Measurements from ENCODE around the gene HVCN1. TPM values are rescaled to one million over a fixed set of nuclear protein-coding genes. Genes with fewer than 3 reads are reported as not detected.

The HVCN1 gene
- total RNA-seq, 1 experiment from 2014 or later = 2.2 TPM

DNA sequence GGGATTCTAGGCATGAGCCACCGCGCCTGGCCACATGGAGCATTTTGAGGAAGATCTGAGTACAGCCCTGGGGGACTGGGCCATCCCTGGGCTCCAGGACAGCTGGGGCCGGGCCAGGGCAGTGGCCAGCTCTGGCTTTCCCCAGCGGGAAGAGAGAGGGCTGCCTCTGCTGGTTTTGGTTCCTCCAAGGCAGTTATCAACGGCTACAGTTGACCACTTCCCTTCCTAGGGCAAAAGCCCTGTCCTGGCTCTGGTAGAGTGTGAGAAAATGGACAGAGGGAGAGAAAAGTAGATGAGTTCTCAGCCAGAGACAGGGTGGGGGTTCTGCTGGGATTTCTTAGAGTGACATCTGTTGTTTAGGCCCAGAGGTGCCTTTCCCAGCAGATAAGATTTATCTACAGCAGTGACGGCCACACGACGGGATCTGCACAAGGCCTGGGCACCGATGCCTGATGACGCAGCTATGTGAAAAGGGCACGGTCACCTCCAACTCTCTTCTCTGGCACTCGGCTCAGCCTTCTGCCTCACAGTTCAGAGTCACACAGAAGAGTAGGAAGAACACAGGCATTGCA is 5.5 kb upstream of the HVCN1 start:
- no peaks in the 10 kb centered on the region for H3K27me3 ChIP-seq (ENCODE audit: low read length)
- H3K4me2 ChIP-seq (ENCODE audit: low read length) = no peak overlapping the region
- DNase-seq = no peak
- ATAC-seq = no peak
- no peak overlapping the region for H3K27ac ChIP-seq (ENCODE audit: low read length)
- H3K9ac ChIP-seq (ENCODE audit: low read length) = no peak overlapping the region
- ChIA-PET POLR2A (ENCODE audit: unreplicated experiment) (no interaction called here), CTCF (no interaction called here)
- H3K9me2 ChIP-seq (replicated peaks; ENCODE audit: low read length) = no peaks in the 10 kb centered on the region
- H3K79me2 ChIP-seq (ENCODE audit: low read length) = no peaks in the 10 kb centered on the region
- H2AFZ ChIP-seq (ENCODE audit: low read length) = no peak overlapping the region
- TF ChIP-seq, protein P1, sequence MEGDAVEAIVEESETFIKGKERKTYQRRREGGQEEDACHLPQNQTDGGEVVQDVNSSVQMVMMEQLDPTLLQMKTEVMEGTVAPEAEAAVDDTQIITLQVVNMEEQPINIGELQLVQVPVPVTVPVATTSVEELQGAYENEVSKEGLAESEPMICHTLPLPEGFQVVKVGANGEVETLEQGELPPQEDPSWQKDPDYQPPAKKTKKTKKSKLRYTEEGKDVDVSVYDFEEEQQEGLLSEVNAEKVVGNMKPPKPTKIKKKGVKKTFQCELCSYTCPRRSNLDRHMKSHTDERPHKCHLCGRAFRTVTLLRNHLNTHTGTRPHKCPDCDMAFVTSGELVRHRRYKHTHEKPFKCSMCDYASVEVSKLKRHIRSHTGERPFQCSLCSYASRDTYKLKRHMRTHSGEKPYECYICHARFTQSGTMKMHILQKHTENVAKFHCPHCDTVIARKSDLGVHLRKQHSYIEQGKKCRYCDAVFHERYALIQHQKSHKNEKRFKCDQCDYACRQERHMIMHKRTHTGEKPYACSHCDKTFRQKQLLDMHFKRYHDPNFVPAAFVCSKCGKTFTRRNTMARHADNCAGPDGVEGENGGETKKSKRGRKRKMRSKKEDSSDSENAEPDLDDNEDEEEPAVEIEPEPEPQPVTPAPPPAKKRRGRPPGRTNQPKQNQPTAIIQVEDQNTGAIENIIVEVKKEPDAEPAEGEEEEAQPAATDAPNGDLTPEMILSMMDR (conservative IDR thresholded peaks at IDR 0.05; ENCODE audit: low read depth, low read length) = no peak
- no peak for TF ChIP-seq EZH2 (IDR thresholded peaks at IDR 0.05; ENCODE audit: low read length, unreplicated experiment)
- no peak for TF ChIP-seq EZH2phosphoT487 (IDR thresholded peaks at IDR 0.05; ENCODE audit: borderline replicate concordance, low read length)
- H3K4me1 ChIP-seq (ENCODE audit: insufficient read depth, low read length) = 0 out of 2 replicates have a peak, but pooled peaks cover 6% of the 10 kb centered on the region
- intact Hi-C loops (cut with micrococcal nuclease) = loop anchor here (10.0 kb wide), 1 partner anchor 230 kb away; the partner anchor contains the start of genes FAM216A and GPN3
- no TSS peak for BruUV-seq (replicated peaks)
- H3F3A ChIP-seq (ENCODE audit: low read length, unreplicated experiment) = no peaks in the 10 kb centered on the region
- no peaks in the 10 kb centered on the region for H4K20me1 ChIP-seq (ENCODE audit: low read length)
- H3K36me3 ChIP-seq (ENCODE audit: low read depth, low read length) = no peaks in the 10 kb centered on the region
- no peaks in the 10 kb centered on the region for H3K9me3 ChIP-seq (ENCODE audit: low read length)
- no peak overlapping the region for H3K4me3 ChIP-seq (ENCODE audit: low read length)

DNA sequence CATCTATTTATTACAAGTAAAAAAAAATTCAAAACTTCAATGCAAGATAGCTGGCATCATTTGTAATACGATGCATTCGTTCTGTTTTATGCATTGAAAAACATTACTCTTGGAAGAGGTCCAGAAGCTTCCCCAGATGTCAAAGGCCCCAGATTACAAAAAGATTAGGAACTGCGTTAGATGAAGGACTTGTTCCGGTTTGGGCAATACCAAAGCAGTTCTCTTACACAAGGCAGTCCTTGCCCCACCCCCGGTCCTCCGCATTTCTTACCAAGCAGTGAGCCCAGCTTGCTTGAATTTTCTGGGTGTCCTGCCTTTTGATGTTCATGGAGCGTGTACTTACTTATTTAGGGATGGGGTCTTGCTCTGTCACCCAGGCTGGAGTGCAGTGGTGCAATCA is 4.8 kb upstream of the HVCN1 start:
- Histone ChIP-seq H2AFZ (ENCODE audit: low read length) (no peak overlapping the region), H3K27me3 (ENCODE audit: low read length) (no peaks in the 10 kb centered on the region), H3K9me2 (replicated peaks; ENCODE audit: low read length) (no peaks in the 10 kb centered on the region), H3K79me2 (ENCODE audit: low read length) (no peaks in the 10 kb centered on the region), H3K4me2 (ENCODE audit: low read length) (no peak overlapping the region), H3K4me3 (ENCODE audit: low read length) (no peak overlapping the region), H4K20me1 (ENCODE audit: low read length) (no peaks in the 10 kb centered on the region), H3K4me1 (ENCODE audit: insufficient read depth, low read length) (0 out of 2 replicates have a peak, but pooled peaks cover 4% of the 10 kb centered on the region), H3K36me3 (ENCODE audit: low read depth, low read length) (no peaks in the 10 kb centered on the region), H3F3A (ENCODE audit: low read length, unreplicated experiment) (no peaks in the 10 kb centered on the region), H3K9me3 (ENCODE audit: low read length) (no peaks in the 10 kb centered on the region), H3K9ac (ENCODE audit: low read length) (no peak overlapping the region), H3K27ac (ENCODE audit: low read length) (no peak overlapping the region)
- intact Hi-C loops (cut with micrococcal nuclease) = loop anchor here (10.0 kb wide), 1 partner anchor 229 kb away; the partner anchor contains the start of genes FAM216A and GPN3
- no peak for ATAC-seq
- DNase-seq = no peak
- ChIA-PET CTCF (no interaction called here), POLR2A (ENCODE audit: unreplicated experiment) (no interaction called here)
- TF ChIP-seq, protein P1 (conservative IDR thresholded peaks at IDR 0.05; ENCODE audit: low read depth, low read length) = no peak
- TF ChIP-seq EZH2 (IDR thresholded peaks at IDR 0.05; ENCODE audit: low read length, unreplicated experiment) (no peak), EZH2phosphoT487 (IDR thresholded peaks at IDR 0.05; ENCODE audit: borderline replicate concordance, low read length) (no peak)
- no TSS peak for BruUV-seq (replicated peaks)

DNA sequence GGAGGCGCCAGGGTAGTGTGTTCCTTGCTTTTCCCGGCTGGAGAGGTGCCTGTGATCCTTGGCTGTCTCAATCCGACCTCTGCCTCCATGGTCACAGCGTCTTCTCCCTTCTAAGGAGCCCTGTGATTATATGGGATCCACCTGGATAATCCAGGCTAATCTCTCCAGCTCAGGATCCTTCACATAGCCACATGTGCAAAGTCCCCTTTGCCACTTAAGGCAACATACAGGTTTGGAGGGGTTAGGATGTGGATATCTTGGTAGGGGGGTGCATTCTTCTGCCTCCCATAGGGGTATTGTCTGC is 1.2 kb upstream of the HVCN1 start:
- POLR2A ChIA-PET (ENCODE audit: unreplicated experiment) = interaction anchor here (0.6 kb wide), 1 partner anchor 727 kb away, joined by 4 read pairs; no protein-coding TSS in a partner anchor
- peaks cover 16% of the 10 kb centered on the region for H3K27me3 ChIP-seq (ENCODE audit: low read length)
- no peak overlapping the region for H3K4me2 ChIP-seq (ENCODE audit: low read length)
- no peaks in the 10 kb centered on the region for H3K4me1 ChIP-seq (ENCODE audit: insufficient read depth, low read length)
- no peak overlapping the region for H3K4me3 ChIP-seq (ENCODE audit: low read length)
- no peaks in the 10 kb centered on the region for H3K9me3 ChIP-seq (ENCODE audit: low read length)
- intact Hi-C loops (cut with micrococcal nuclease) = loop anchor here (10.0 kb wide), 1 partner anchor 225 kb away; the partner anchor contains the start of genes FAM216A and GPN3
- ATAC-seq = no peak
- H3K9ac ChIP-seq (ENCODE audit: low read length) = no peak overlapping the region
- no peak overlapping the region for H2AFZ ChIP-seq (ENCODE audit: low read length)
- no peaks in the 10 kb centered on the region for H3K36me3 ChIP-seq (ENCODE audit: low read depth, low read length)
- no peaks in the 10 kb centered on the region for H4K20me1 ChIP-seq (ENCODE audit: low read length)
- H3K27ac ChIP-seq (ENCODE audit: low read length) = no peak overlapping the region
- H3K9me2 ChIP-seq (replicated peaks; ENCODE audit: low read length) = no peaks in the 10 kb centered on the region
- TF ChIP-seq, protein P1 (conservative IDR thresholded peaks at IDR 0.05; ENCODE audit: low read depth, low read length) = no peak
- TF ChIP-seq EZH2phosphoT487 (IDR thresholded peaks at IDR 0.05; ENCODE audit: borderline replicate concordance, low read length) (no peak), EZH2 (IDR thresholded peaks at IDR 0.05; ENCODE audit: low read length, unreplicated experiment) (no peak)
- H3F3A ChIP-seq (ENCODE audit: low read length, unreplicated experiment) = no peaks in the 10 kb centered on the region
- BruUV-seq (replicated peaks) = no TSS peak
- H3K79me2 ChIP-seq (ENCODE audit: low read length) = no peaks in the 10 kb centered on the region
- CTCF ChIA-PET = no interaction called here
- DNase-seq = no peak
